ENCODE measurements around the gene KASH5. TPM values are rescaled to one million over a fixed set of nuclear protein-coding genes. Genes with fewer than 3 reads are reported as not detected.

Gene KASH5
- total RNA-seq, 1 donor from 2014 or later = not detected

DNA sequence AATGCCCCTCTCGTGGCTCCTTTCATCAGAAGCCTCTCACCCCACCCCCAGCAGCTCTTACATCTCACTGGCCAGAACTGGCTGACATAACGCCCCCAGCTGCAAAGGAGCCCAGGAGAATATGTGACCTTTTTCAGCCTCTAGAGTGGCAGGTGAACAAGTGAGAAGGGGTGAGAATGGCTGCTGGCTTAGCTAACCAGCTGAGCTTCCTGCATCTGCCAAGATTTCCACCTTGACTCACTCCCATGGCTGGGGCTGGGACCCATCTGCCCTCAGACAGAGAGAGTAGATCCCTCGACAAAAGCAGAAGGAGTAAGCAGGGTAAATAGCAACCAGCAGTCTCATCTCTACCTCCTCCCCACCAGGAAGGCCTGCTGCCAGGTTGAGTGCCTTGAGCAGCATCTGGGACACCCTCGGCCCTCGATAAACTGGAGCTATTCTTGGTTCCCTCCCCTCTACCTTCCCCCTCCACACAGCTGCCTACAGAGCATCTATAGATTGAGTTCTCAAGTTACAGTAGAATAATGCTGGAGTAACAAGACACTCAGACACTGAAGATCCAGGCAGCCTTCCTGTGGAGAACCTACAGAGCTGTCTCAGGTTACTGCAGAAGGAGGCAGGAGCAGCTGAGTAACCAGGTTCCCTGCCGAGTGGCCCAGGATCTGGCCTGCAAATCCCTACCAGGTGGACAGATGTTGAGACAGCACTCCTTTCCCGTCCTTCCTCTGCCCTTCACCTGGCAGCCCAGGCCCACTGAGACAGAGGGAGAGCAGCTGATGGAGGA is 15.5 kb downstream of the KASH5 start:
- peaks cover 7% of the 10 kb centered on the region for H3K4me1 Mint-ChIP-seq (ENCODE audit: low read depth)
- H3K27me3 Mint-ChIP-seq (ENCODE audit: low read depth) = peaks cover 2% of the 10 kb centered on the region
- TF ChIP-seq, protein P1, sequence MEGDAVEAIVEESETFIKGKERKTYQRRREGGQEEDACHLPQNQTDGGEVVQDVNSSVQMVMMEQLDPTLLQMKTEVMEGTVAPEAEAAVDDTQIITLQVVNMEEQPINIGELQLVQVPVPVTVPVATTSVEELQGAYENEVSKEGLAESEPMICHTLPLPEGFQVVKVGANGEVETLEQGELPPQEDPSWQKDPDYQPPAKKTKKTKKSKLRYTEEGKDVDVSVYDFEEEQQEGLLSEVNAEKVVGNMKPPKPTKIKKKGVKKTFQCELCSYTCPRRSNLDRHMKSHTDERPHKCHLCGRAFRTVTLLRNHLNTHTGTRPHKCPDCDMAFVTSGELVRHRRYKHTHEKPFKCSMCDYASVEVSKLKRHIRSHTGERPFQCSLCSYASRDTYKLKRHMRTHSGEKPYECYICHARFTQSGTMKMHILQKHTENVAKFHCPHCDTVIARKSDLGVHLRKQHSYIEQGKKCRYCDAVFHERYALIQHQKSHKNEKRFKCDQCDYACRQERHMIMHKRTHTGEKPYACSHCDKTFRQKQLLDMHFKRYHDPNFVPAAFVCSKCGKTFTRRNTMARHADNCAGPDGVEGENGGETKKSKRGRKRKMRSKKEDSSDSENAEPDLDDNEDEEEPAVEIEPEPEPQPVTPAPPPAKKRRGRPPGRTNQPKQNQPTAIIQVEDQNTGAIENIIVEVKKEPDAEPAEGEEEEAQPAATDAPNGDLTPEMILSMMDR (IDR thresholded peaks at IDR 0.05) = no peak
- H3K9me3 Mint-ChIP-seq (ENCODE audit: low read depth) = no peaks in the 10 kb centered on the region
- no peak for DNase-seq (ENCODE audit: low spot score)
- H3K4me3 Mint-ChIP-seq (ENCODE audit: unreplicated experiment) = no peak overlapping the region
- no peaks in the 10 kb centered on the region for H3K36me3 Mint-ChIP-seq (ENCODE audit: low read depth)
- peak overlapping the region; percentile 59 for H3K27ac Mint-ChIP-seq (ENCODE audit: unreplicated experiment)

DNA sequence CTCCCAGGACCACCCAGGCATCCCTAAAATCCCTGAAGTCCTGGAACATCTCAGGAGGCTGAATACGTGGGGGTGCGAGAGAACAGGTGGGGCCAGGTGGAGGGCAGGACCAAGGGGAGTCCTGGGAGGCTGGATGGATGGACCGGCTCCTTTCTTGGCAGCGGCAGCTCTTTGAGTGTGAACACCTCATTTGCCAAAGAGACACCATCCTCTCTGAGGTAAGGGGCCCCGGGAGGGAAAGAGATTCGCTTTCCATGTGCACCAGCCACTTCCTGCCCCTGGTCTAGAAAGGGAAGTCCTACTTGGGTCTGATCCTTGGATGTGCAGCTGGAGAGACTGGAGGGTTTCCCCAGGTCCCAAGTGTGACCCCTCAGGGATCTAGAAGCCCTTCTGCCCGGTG is 19.0 kb downstream of the KASH5 start:
- DNase-seq (ENCODE audit: low spot score) = no peak
- Mint-ChIP-seq H3K36me3 (ENCODE audit: low read depth) (no peaks in the 10 kb centered on the region), H3K27me3 (ENCODE audit: low read depth) (peaks cover 2% of the 10 kb centered on the region), H3K27ac (ENCODE audit: unreplicated experiment) (no peak overlapping the region), H3K9me3 (ENCODE audit: low read depth) (no peaks in the 10 kb centered on the region), H3K4me1 (ENCODE audit: low read depth) (peaks cover 7% of the 10 kb centered on the region), H3K4me3 (ENCODE audit: unreplicated experiment) (no peak overlapping the region)
- TF ChIP-seq, protein P1 (IDR thresholded peaks at IDR 0.05) = no peak

DNA sequence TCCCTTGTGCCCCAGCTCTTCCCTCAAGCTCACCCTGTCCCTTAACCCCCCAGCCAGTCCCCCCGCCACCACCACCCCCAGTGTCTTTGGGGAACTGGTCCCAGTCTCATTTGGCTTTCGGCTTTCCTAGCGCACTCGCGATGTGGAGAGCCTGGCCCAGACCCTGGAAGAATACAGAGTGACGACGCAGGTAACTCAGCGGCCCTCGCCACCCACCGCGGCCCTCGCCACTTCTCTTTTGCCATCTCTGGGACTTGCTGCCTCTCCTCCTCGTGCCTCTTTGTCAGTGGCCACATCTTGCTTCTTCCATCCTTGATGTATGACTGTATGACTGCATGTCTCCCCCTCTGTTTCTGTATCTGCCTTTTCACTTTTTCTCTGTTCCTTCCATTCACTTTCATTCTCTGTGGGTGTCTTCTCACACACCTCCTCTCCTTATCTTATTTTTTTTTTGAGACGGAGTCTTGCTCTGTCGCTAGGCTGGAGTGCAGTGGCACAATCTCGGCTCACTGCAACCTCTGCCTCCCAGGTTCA is 19.5 kb downstream of the KASH5 start:
- TF ChIP-seq, protein P1 (IDR thresholded peaks at IDR 0.05) = no peak
- Mint-ChIP-seq H3K27me3 (ENCODE audit: low read depth) (peaks cover 3% of the 10 kb centered on the region), H3K9me3 (ENCODE audit: low read depth) (no peaks in the 10 kb centered on the region), H3K4me3 (ENCODE audit: unreplicated experiment) (no peak overlapping the region), H3K36me3 (ENCODE audit: low read depth) (no peaks in the 10 kb centered on the region), H3K27ac (ENCODE audit: unreplicated experiment) (no peak overlapping the region), H3K4me1 (ENCODE audit: low read depth) (peaks cover 7% of the 10 kb centered on the region)
- DNase-seq (ENCODE audit: low spot score) = no peak

DNA sequence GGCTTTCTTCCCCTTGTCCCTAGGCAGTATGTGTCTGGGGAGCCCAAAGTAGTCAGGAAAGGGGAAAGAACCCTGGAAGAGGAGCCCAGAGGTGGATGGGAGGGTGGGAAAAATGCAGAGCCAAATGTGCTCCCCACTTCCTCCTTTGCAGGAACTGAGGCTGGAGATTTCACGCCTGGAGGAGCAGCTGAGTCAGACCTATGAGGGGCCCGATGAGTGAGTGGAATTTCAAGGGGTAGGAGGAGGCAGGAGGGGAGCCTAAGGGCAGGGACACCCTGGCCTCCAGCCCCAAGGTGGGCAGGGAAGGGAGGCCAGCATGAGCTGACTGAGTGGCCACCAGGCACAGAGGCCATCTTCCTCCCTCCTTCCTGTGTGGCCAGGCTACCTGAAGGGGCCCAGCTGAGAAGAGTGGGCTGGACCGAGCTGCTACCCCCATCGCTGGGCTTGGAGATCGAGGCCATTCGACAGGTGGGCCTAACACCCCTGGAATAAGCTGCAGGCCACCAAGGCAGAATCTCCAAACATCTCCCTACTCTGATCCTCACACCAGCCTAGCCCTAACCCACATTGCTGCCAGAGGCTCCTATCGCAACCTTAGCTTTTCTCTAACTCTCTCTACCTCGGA is 20.9 kb downstream of the KASH5 start:
- H3K4me1 Mint-ChIP-seq (ENCODE audit: low read depth) = peaks cover under 1% of the 10 kb centered on the region
- H3K27me3 Mint-ChIP-seq (ENCODE audit: low read depth) = peaks cover 3% of the 10 kb centered on the region
- TF ChIP-seq, protein P1 (IDR thresholded peaks at IDR 0.05) = no peak
- no peaks in the 10 kb centered on the region for H3K9me3 Mint-ChIP-seq (ENCODE audit: low read depth)
- no peak overlapping the region for H3K4me3 Mint-ChIP-seq (ENCODE audit: unreplicated experiment)
- no peak for DNase-seq (ENCODE audit: low spot score)
- no peak overlapping the region for H3K27ac Mint-ChIP-seq (ENCODE audit: unreplicated experiment)
- no peaks in the 10 kb centered on the region for H3K36me3 Mint-ChIP-seq (ENCODE audit: low read depth)

DNA sequence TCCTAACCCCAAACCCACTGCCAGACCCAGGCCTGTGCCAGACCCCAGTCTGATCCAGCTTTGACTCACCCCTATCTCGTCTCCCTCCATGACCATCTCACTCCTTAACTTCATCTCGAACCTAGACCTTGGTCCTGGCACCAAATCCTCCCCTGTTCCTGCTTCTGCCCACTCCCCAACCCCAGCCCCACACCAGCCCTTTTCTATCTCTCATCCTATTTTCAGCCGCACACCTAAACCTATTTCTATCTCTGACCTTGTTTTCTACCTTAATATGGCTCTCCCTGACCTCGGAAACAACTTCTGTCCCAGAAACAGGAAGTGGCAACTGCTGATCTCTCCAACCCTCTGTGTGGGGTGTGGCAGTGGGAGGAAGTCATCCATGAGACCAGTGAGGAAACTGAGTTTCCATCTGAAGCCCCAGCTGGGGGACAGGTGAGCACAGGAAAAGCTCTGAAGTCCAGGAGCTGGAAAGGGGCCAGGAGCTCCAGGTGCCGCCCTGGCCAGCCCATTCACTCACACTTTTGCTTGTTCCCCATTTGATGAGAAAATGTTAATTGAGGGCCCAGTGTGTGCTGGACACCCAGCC is 21.5 kb downstream of the KASH5 start:
- Mint-ChIP-seq H3K4me1 (ENCODE audit: low read depth) (no peaks in the 10 kb centered on the region), H3K36me3 (ENCODE audit: low read depth) (no peaks in the 10 kb centered on the region), H3K27me3 (ENCODE audit: low read depth) (peaks cover 3% of the 10 kb centered on the region), H3K4me3 (ENCODE audit: unreplicated experiment) (no peak overlapping the region), H3K9me3 (ENCODE audit: low read depth) (no peaks in the 10 kb centered on the region), H3K27ac (ENCODE audit: unreplicated experiment) (no peak overlapping the region)
- no peak for DNase-seq (ENCODE audit: low spot score)
- TF ChIP-seq, protein P1 (IDR thresholded peaks at IDR 0.05) = no peak

All from chondrocyte (in vitro differentiated cells).